Keratinocyte (primary cell): ENCODE results near the gene TTC24. TPM values are rescaled to one million over a fixed set of nuclear protein-coding genes. Genes with fewer than 3 reads are reported as not detected.

Experiments
- DNase-seq: peaks from one replicate; pipeline ENCODE4 v3.0.0-alpha.2; 2011; ENCODE audit warnings: low read depth, missing footprints, low spot score
- FAIRE-seq: peaks from 2 replicates; lab custom pipeline; 2011; peaks lifted over from hg19 to GRCh38; lab: Jason Lieb, UNC
- H2AFZ ChIP-seq: 2 replicates; pipeline ENCODE4 v1.6.0; 2012; ENCODE audit warnings: low read length, control low read depth, inconsistent platforms; ENCODE audit not compliant: control insufficient read depth
- H3K27ac ChIP-seq: 2 replicates; pipeline ENCODE4 v1.5.1; 2011; ENCODE audit warnings: low read length; ENCODE audit not compliant: control insufficient read depth, insufficient read depth
- H3K27me3 ChIP-seq: 3 replicates; pipeline ENCODE4 v1.6.0; 2011; ENCODE audit warnings: low read length; ENCODE audit not compliant: control insufficient read depth, insufficient read depth; ENCODE audit errors: extremely low read depth
- H3K36me3 ChIP-seq, 2 experiments: 2 replicates in 1 of 2; 3 replicates in 1 of 2; pipeline ENCODE4 v1.5.1; 2011; ENCODE audit warnings: low read length in 2 of 2, mild to moderate bottlenecking in 1 of 2; ENCODE audit not compliant: control insufficient read depth in 2 of 2, insufficient read depth in 2 of 2; ENCODE audit errors: extremely low read depth in 1 of 2
- H3K4me1 ChIP-seq: 3 replicates; pipeline ENCODE4 v1.5.1; 2011; ENCODE audit warnings: low read length; ENCODE audit not compliant: control insufficient read depth, insufficient read depth; ENCODE audit errors: extremely low read depth
- H3K4me2 ChIP-seq: 3 replicates; pipeline ENCODE4 v1.6.0; 2011; ENCODE audit warnings: low read depth, low read length; ENCODE audit not compliant: control insufficient read depth, insufficient read depth; ENCODE audit errors: extremely low read depth
- H3K4me3 ChIP-seq, 3 experiments: fragments of 200-600 bp in 1 of 3; sonication (generic) in 1 of 3; 2 replicates in 2 of 3; 3 replicates in 1 of 3; pipeline ENCODE4 v1.5.1; 2011 to 2016; ENCODE audit warnings: low read length in 3 of 3, mild to moderate bottlenecking in 3 of 3, control low read depth in 2 of 3, inconsistent platforms in 1 of 3, low read depth in 1 of 3, mixed read lengths in 1 of 3, mixed run types in 1 of 3, moderate library complexity in 1 of 3; ENCODE audit not compliant: control insufficient read depth in 2 of 3, insufficient read depth in 2 of 3; ENCODE audit errors: extremely low read depth in 1 of 3
- H3K79me2 ChIP-seq: 2 replicates; pipeline ENCODE4 v1.6.0; 2012; ENCODE audit warnings: low read length; ENCODE audit not compliant: control insufficient read depth, insufficient read depth
- H3K9ac ChIP-seq: 3 replicates; pipeline ENCODE4 v1.6.0; 2011; ENCODE audit warnings: low read length; ENCODE audit not compliant: control insufficient read depth, insufficient read depth; ENCODE audit errors: extremely low read depth
- H3K9me1 ChIP-seq: 3 replicates; pipeline ENCODE4 v1.6.0; 2011; ENCODE audit warnings: low read length; ENCODE audit not compliant: control insufficient read depth, insufficient read depth; ENCODE audit errors: extremely low read depth
- H3K9me3 ChIP-seq: 2 replicates; pipeline ENCODE4 v1.5.1; 2012; ENCODE audit warnings: low read depth, low read length; ENCODE audit not compliant: control insufficient read depth
- H4K20me1 ChIP-seq: 3 replicates; pipeline ENCODE4 v1.6.0; 2011; ENCODE audit warnings: low read length; ENCODE audit not compliant: control insufficient read depth, insufficient read depth; ENCODE audit errors: extremely low read depth
- EZH2 ChIP-seq: IDR thresholded peaks from one replicate; pipeline ENCODE4 v1.6.1; 2012; ENCODE audit warnings: inconsistent platforms, mild to moderate bottlenecking, low read length, moderate library complexity
- dilution Hi-C: fragments of 300-500 bp; cut with MboI; formaldehyde crosslinking; loops from one replicate; pipeline ENCODE4 v1.7.0; 2020; ENCODE audit warnings: low sequenced_read_pairs; ENCODE audit not compliant: extremely low pct_ligation_motif_present
- polyA minus RNA-seq, 3 experiments: library from RNA; depleted of rRNA, polyadenylated mRNA; stranded (reverse); fragments of >200 nt; gene quantifications; 1 replicate in 1 of 3; 2 replicates in 1 of 3; 3 replicates in 1 of 3; pipeline ENCODE4 v1.2.3, GENCODE V29; 2011
- polyA plus RNA-seq, 5 experiments: library from polyadenylated mRNA; depleted of rRNA in 3 of 5; stranded (reverse) in 3 of 5; stranded (forward) in 1 of 5; unstranded in 1 of 5; fragments of >200 nt; gene quantifications; 1 replicate in 1 of 5; 2 replicates in 3 of 5; 3 replicates in 1 of 5; pipeline versions ENCODE4 v1.2.1 to v1.2.3, GENCODE V29; 2011 to 2012; ENCODE audit warnings: missing spikeins in 2 of 5, low read depth in 1 of 5, low replicate concordance in 1 of 5
- TF ChIP-seq, protein P1 (sequence below), 3 experiments: IDR thresholded peaks in 1 of 3; conservative IDR thresholded peaks in 1 of 3; optimal IDR thresholded peaks in 1 of 3; 2 replicates in 2 of 3; 3 replicates in 1 of 3; pipeline versions ENCODE3 to v1.5.1; 2011; ENCODE audit warnings: low read length in 3 of 3, mild to moderate bottlenecking in 3 of 3, moderate library complexity in 2 of 3, control low read depth in 1 of 3, inconsistent platforms in 1 of 3; ENCODE audit not compliant: insufficient read depth in 2 of 3; ENCODE audit errors: extremely low read depth in 1 of 3

Gene TTC24
- polyA plus RNA-seq (not detected in 3 replicates), polyA minus RNA-seq (not detected in 3 replicates)
- polyA plus RNA-seq (2011; ENCODE audit: low read depth) = not detected
- not detected in 2 replicates for polyA plus RNA-seq (2011; cell fraction: cytosol; rRNA removed)
- not detected in 2 replicates for polyA plus RNA-seq (2011; cell fraction: nucleus; rRNA removed)
- polyA plus RNA-seq (2012; ENCODE audit: low replicate concordance) = not detected in 2 replicates
- not detected for polyA minus RNA-seq (2011; cell fraction: cytosol; rRNA and poly(A)+ RNA removed)
- not detected in 2 replicates for polyA minus RNA-seq (2011; cell fraction: nucleus; rRNA and poly(A)+ RNA removed)

DNA sequence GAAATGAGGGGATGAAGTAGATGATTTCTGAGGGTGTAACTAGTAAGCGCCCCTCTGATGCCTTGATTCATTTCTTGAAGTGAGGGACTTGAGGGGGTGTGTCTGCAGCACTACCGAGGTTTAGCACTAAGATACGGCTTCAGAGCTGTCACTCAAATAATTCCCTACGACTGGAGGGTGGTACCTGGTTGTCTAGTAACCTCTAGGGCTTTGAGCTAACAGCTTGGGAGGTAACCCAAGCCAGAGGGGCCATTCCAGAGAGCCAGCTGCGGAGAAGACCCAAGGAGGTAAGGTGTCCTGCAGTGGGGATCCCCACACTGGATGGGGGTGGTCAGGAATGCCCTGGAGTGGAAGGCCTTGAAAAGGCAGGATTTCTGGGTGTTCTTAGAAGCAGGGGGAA is at the start of gene TTC24:
TTC24 (plus strand) TSS at position 252 of the 400 bp plus-strand sequence. CDS start 1,642 bp downstream, outside the sequence.
- DNase-seq (no peak), FAIRE-seq (no peak)
- dilution Hi-C loops = no loop called here
- H2AFZ ChIP-seq = no peak within 1 kb of the TSS
- no peaks in the 10 kb centered on the region for H3K36me3 ChIP-seq
- H3K4me3 ChIP-seq = no peak within 1 kb of the TSS
- no peaks in the 10 kb centered on the region for H4K20me1 ChIP-seq
- no peaks in the 10 kb centered on the region for H3K79me2 ChIP-seq
- TF ChIP-seq, protein P1, sequence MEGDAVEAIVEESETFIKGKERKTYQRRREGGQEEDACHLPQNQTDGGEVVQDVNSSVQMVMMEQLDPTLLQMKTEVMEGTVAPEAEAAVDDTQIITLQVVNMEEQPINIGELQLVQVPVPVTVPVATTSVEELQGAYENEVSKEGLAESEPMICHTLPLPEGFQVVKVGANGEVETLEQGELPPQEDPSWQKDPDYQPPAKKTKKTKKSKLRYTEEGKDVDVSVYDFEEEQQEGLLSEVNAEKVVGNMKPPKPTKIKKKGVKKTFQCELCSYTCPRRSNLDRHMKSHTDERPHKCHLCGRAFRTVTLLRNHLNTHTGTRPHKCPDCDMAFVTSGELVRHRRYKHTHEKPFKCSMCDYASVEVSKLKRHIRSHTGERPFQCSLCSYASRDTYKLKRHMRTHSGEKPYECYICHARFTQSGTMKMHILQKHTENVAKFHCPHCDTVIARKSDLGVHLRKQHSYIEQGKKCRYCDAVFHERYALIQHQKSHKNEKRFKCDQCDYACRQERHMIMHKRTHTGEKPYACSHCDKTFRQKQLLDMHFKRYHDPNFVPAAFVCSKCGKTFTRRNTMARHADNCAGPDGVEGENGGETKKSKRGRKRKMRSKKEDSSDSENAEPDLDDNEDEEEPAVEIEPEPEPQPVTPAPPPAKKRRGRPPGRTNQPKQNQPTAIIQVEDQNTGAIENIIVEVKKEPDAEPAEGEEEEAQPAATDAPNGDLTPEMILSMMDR (optimal IDR thresholded peaks at IDR 0.05 in 1 of 3, IDR thresholded peaks at IDR 0.05 in 1 of 3, conservative IDR thresholded peaks at IDR 0.05 in 1 of 3; ENCODE audit: extremely low read depth in 1 of 3, insufficient read depth in 2 of 3, low read length in 3 of 3) = no peak
- no peak for TF ChIP-seq EZH2
- H3K27ac ChIP-seq = no peak within 1 kb of the TSS
- H3K4me1 ChIP-seq = no peaks in the 10 kb centered on the region
- no peaks in the 10 kb centered on the region for H3K27me3 ChIP-seq
- no peak within 1 kb of the TSS for H3K4me2 ChIP-seq
- no peak within 1 kb of the TSS for H3K9ac ChIP-seq
- no peaks in the 10 kb centered on the region for H3K9me1 ChIP-seq
- no peaks in the 10 kb centered on the region for H3K9me3 ChIP-seq

DNA sequence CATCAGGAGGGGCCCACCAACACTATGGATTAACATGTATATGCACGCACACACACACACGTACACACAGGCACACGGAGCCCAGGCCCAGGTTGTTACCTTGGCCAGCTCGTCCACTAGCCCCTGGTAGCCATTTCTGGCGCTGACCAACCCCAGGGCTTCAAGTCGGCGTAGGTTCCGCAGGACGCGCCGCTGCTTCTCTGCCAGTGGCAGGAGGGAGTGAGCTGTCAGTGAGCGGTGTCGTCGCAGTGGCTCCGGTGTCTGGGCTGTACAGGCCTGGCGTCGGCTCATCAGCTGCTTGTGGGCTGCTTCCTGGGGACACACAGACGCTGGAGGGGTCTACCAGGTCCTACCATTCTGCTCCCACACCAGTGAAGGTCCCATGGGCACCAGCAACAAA is 49.5 kb upstream of the TTC24 start:
- H2AFZ ChIP-seq = no peak overlapping the region
- H3K36me3 ChIP-seq = peaks cover 0 to 44% of the 10 kb centered on the region in 2 experiments
- no peaks in the 10 kb centered on the region for H3K27me3 ChIP-seq
- no peak overlapping the region for H3K27ac ChIP-seq
- H3K9me3 ChIP-seq = no peaks in the 10 kb centered on the region
- dilution Hi-C loops = no loop called here
- no peaks in the 10 kb centered on the region for H3K4me1 ChIP-seq
- H3K9ac ChIP-seq = no peak overlapping the region
- H4K20me1 ChIP-seq = no peaks in the 10 kb centered on the region
- no peak for DNase-seq
- FAIRE-seq = no peak
- no peaks in the 10 kb centered on the region for H3K9me1 ChIP-seq
- no peak overlapping the region for H3K4me3 ChIP-seq
- TF ChIP-seq, protein P1 (optimal IDR thresholded peaks at IDR 0.05 in 1 of 3, IDR thresholded peaks at IDR 0.05 in 1 of 3, conservative IDR thresholded peaks at IDR 0.05 in 1 of 3; ENCODE audit: extremely low read depth in 1 of 3, insufficient read depth in 2 of 3, low read length in 3 of 3) = no peak
- TF ChIP-seq EZH2 = no peak
- H3K79me2 ChIP-seq = no peaks in the 10 kb centered on the region
- no peak overlapping the region for H3K4me2 ChIP-seq
